Stimulated activated CD4-positive, alpha-beta T cell treated with anti-CD3 and anti-CD28 coated beads, Interleukin-4, amount 100 ng/mL, for 48 hours (primary cell): ENCODE data around the gene LYL1.
"Not testable (repeated sequence)": the region's sequence is repeated elsewhere in the genome, so short reads cannot be mapped to it uniquely, and the experiment has no call there.

Experiments
- DNase-seq, 2 donors: peaks; one replicate each; pipeline ENCODE4 v3.0.0-alpha.2; 2020; ENCODE audit warnings: low read depth in 2 of 2

LYL1 gene

GRCh38 chr19:13102666-13103580 is at the start of gene LYL1:
Gene LYL1, minus strand, starts transcription at chr19:13102858. Its CDS starts 1,687 bp downstream, at chr19:13101171.
- DNase-seq, result no peak

GRCh38 chr19:13151605-13152355 is 49.1 kb upstream of the LYL1 start:
- peak; percentile 92 to 93 for DNase-seq

- DNase-seq, result no peak
These were observed 48.4 kb upstream of the LYL1 start for GRCh38 chr19:13150931-13151604.

GRCh38 chr19:13150187-13150930 is 47.7 kb upstream of the LYL1 start, which contains the start of the genes IER2 and STX10:
Gene IER2, plus strand, starts transcription at chr19:13150411. Its CDS starts 2,776 bp downstream, at chr19:13153187.
Gene STX10, minus strand, starts transcription at chr19:13150375. Its CDS starts 202 bp downstream, at chr19:13150173.
- peak; percentile 83 to 92 for DNase-seq

GRCh38 chr19:13149628-13150186 is 47.0 kb upstream of the LYL1 start:
- DNase-seq, result no peak

- not testable (repeated sequence) for DNase-seq
These were observed 46.5 kb upstream of the LYL1 start for GRCh38 chr19:13149173-13149627.

GRCh38 chr19:13146763-13147563 is 44.3 kb upstream of the LYL1 start:
- DNase-seq, result no peak

- no peak for DNase-seq
These were observed 37.1 kb upstream of the LYL1 start for GRCh38 chr19:13139633-13140311.

GRCh38 chr19:13138916-13139198 is 36.2 kb upstream of the LYL1 start:
- no peak for DNase-seq

- DNase-seq, result no peak
These were observed 35.7 kb upstream of the LYL1 start for GRCh38 chr19:13138171-13138915.

- DNase-seq, result no peak
These were observed 34.7 kb upstream of the LYL1 start for GRCh38 chr19:13137290-13137794.

GRCh38 chr19:13135068-13136062 is 32.7 kb upstream of the LYL1 start:
- DNase-seq, result no peak

GRCh38 chr19:13134626-13135025 is 32.0 kb upstream of the LYL1 start:
- no peak for DNase-seq

- no peak for DNase-seq
These were observed 30.7 kb upstream of the LYL1 start for GRCh38 chr19:13133241-13133870.

GRCh38 chr19:13132471-13133180 is 30.0 kb upstream of the LYL1 start:
- peak in 1 of 2 donors; percentile 74 for DNase-seq

- no peak for DNase-seq
These were observed 28.3 kb upstream of the LYL1 start for GRCh38 chr19:13130886-13131490.
